HepG2 (cell line): ENCODE measurements around the gene SIAH2. TPM values are rescaled to one million over a fixed set of nuclear protein-coding genes. Genes with fewer than 3 reads are reported as not detected.

Source experiments
- ATAC-seq: fragments of 200-7000 bp; cut with Tn5 transposase; 3 replicates; pipeline ENCODE4 v1.9.1; 2020; ENCODE audit warnings: mild to moderate bottlenecking, moderate library complexity
- BruUV-seq: library from RNA; stranded (reverse); fragments of 400-500 nt; replicated peaks from 2 replicates; lab custom pipeline; 2021; lab: Mats Ljungman, UMichigan
- CTCF ChIA-PET: fragments of 300-600 bp; formaldehyde crosslinking; extraction: SDS; loops from one replicate; lab custom pipeline; 2021; ENCODE audit warnings: low total read pairs, inconsistent platforms, low intra/inter-chr PET ratio; lab: Yijun Ruan, JAX
- POLR2A ChIA-PET: fragments of 350-600 bp; sonication (Branson Sonifier 250); formaldehyde crosslinking; loops from one replicate; lab custom pipeline; 2020; ENCODE audit warnings: antibody characterized with exemption, inconsistent platforms; lab: Yijun Ruan, JAX
- DNase-seq: peaks from one replicate; pipeline ENCODE4 v3.0.0-alpha.2; 2015; ENCODE audit warnings: low spot score
- FAIRE-seq: peaks from 3 replicates; lab custom pipeline; 2011; peaks lifted over from hg19 to GRCh38; lab: Jason Lieb, UNC
- H2AFZ ChIP-seq: one replicate; pipeline ENCODE4 v1.6.1; 2011; ENCODE audit warnings: low read length, inconsistent platforms
- H3K27ac ChIP-seq: fragments of 300-600 bp; 3 replicates; pipeline ENCODE4 v1.8.0; 2011; ENCODE audit warnings: mixed run types, mild to moderate bottlenecking, mixed read lengths, low read length, inconsistent platforms; ENCODE audit not compliant: insufficient read depth; ENCODE audit errors: extremely low read length
- H3K27me3 ChIP-seq, 2 experiments: fragments of 200-600 bp in 1 of 2; 2 replicates in 1 of 2; 3 replicates in 1 of 2; pipeline versions ENCODE4 v1.6.0 to v1.8.0; 2011; ENCODE audit warnings: low read length in 2 of 2, mild to moderate bottlenecking in 2 of 2, moderate library complexity in 2 of 2, inconsistent platforms in 1 of 2; ENCODE audit not compliant: insufficient read depth in 2 of 2, control insufficient read depth in 1 of 2
- H3K36me3 ChIP-seq, 2 experiments: fragments of 200-600 bp in 1 of 2; replicated peaks in 1 of 2; 2 replicates in 1 of 2; 3 replicates in 1 of 2; pipeline versions ENCODE4 v1.5.1 to v1.8.0; 2011; ENCODE audit warnings: low read length in 2 of 2, inconsistent platforms in 1 of 2; ENCODE audit not compliant: insufficient read depth in 2 of 2, control insufficient read depth in 1 of 2
- H3K4me1 ChIP-seq: 2 replicates; pipeline ENCODE4 v1.5.1; 2012; ENCODE audit warnings: low read length, inconsistent platforms; ENCODE audit not compliant: insufficient read depth
- H3K4me2 ChIP-seq: 2 replicates; pipeline ENCODE4 v1.6.0; 2011; ENCODE audit warnings: low read depth, low read length, inconsistent platforms
- H3K4me3 ChIP-seq, 3 experiments: fragments of 200-600 bp in 1 of 3; sonication (generic), shearing (Covaris generic) in 1 of 3; replicated peaks in 1 of 3; 2 replicates each; pipeline ENCODE4 v1.5.1; 2011 to 2016; ENCODE audit warnings: low read length in 3 of 3, inconsistent platforms in 2 of 3, low read depth in 2 of 3, mild to moderate bottlenecking in 2 of 3, control low read depth in 1 of 3, mixed read lengths in 1 of 3; ENCODE audit not compliant: insufficient read depth in 1 of 3
- H3K79me2 ChIP-seq: one replicate; pipeline ENCODE4 v1.6.1; 2011; ENCODE audit warnings: low read length, inconsistent platforms; ENCODE audit not compliant: insufficient read depth
- H3K9ac ChIP-seq: 2 replicates; pipeline ENCODE4 v1.6.0; 2011; ENCODE audit warnings: mild to moderate bottlenecking, low read depth, low read length, inconsistent platforms; ENCODE audit not compliant: insufficient read depth
- H3K9me3 ChIP-seq: 2 replicates; pipeline ENCODE4 v1.5.1; 2012; ENCODE audit warnings: mild to moderate bottlenecking, low read length
- H4K20me1 ChIP-seq: 2 replicates; pipeline ENCODE4 v1.6.0; 2011; ENCODE audit warnings: inconsistent platforms, mild to moderate bottlenecking, low read length, moderate library complexity; ENCODE audit not compliant: insufficient read depth
- ARNT2 ChIP-seq: sonication (generic); formaldehyde crosslinking; IDR thresholded peaks from 2 replicates; pipeline ENCODE4 v1.8.0; 2022; ENCODE audit warnings: mild to moderate bottlenecking, low read depth, missing genetic modification reagents, moderate library complexity
- ARNTL ChIP-seq: sonication (generic); formaldehyde crosslinking; IDR thresholded peaks from 2 replicates; pipeline ENCODE4 v1.4.0; 2020; ENCODE audit warnings: mild to moderate bottlenecking, missing genetic modification reagents
- DPF2 ChIP-seq: sonication (generic); formaldehyde crosslinking; IDR thresholded peaks from 2 replicates; pipeline ENCODE4 v1.4.0; 2020; ENCODE audit warnings: mild to moderate bottlenecking, low read depth, missing genetic modification reagents, borderline replicate concordance
- EP300 ChIP-seq, 3 experiments: sonication (generic) in 1 of 3; formaldehyde crosslinking in 1 of 3; IDR thresholded peaks; 2 replicates each; pipeline versions ENCODE4 v1.5.1 to v1.6.1; 2011 to 2020; ENCODE audit warnings: low read depth in 2 of 3, low read length in 2 of 3, borderline replicate concordance in 1 of 3, improper control_type of control experiment in 1 of 3, mild to moderate bottlenecking in 1 of 3, missing genetic modification reagents in 1 of 3, moderate library complexity in 1 of 3
- ESRRA ChIP-seq: sonication (generic); formaldehyde crosslinking; IDR thresholded peaks from 2 replicates; pipeline ENCODE4 v1.5.1; 2020; ENCODE audit warnings: mild to moderate bottlenecking, low read depth, missing genetic modification reagents
- HNRNPK ChIP-seq: fragments of 200-400 bp; formaldehyde crosslinking; IDR thresholded peaks from 2 replicates; pipeline ENCODE4 v1.6.1; 2018; ENCODE audit warnings: low read length, low read depth, moderate library complexity, mild to moderate bottlenecking; ENCODE audit not compliant: poor library complexity, severe bottlenecking
- IKZF1 ChIP-seq: fragments of 450-650 bp; IDR thresholded peaks from 2 replicates; pipeline ENCODE4 v1.7.1; 2016
- MAFF ChIP-seq: IDR thresholded peaks from 2 replicates; pipeline ENCODE4 v1.6.1; 2011; ENCODE audit warnings: low read depth, low read length, improper control_type of control experiment
- PHB2 ChIP-seq: fragments of 450-650 bp; IDR thresholded peaks from 2 replicates; pipeline ENCODE4 v1.6.1; 2018; ENCODE audit not compliant: partially characterized antibody
- SIX1 ChIP-seq: sonication (generic); formaldehyde crosslinking; IDR thresholded peaks from 2 replicates; pipeline ENCODE4 v1.4.0; 2020; ENCODE audit warnings: missing genetic modification reagents, borderline replicate concordance
- SKI ChIP-seq: fragments of 450-650 bp; IDR thresholded peaks from one replicate; pipeline ENCODE4 v1.6.1; 2018; ENCODE audit warnings: mild to moderate bottlenecking; ENCODE audit not compliant: partially characterized antibody
- THAP11 ChIP-seq: IDR thresholded peaks from 2 replicates; pipeline ENCODE4 v1.6.1; 2016; ENCODE audit warnings: missing biosample characterization, missing genetic modification reagents
- ZBTB4 ChIP-seq: sonication (generic); formaldehyde crosslinking; IDR thresholded peaks from 2 replicates; pipeline ENCODE4 v1.4.0; 2020; ENCODE audit warnings: missing genetic modification reagents, mild to moderate bottlenecking, borderline replicate concordance
- ZNF569 ChIP-seq: sonication (generic); formaldehyde crosslinking; IDR thresholded peaks from 2 replicates; pipeline ENCODE4 v1.5.0; 2020; ENCODE audit warnings: mild to moderate bottlenecking, missing genetic modification reagents, moderate library complexity, borderline replicate concordance
- ZNF572 ChIP-seq: sonication (generic); formaldehyde crosslinking; IDR thresholded peaks from 2 replicates; pipeline ENCODE4 v1.5.1; 2020; ENCODE audit warnings: mild to moderate bottlenecking, missing genetic modification reagents
- ZNF772 ChIP-seq: sonication (generic); formaldehyde crosslinking; IDR thresholded peaks from 2 replicates; pipeline ENCODE4 v1.5.0; 2020; ENCODE audit warnings: mild to moderate bottlenecking, missing genetic modification reagents
- ZNF816 ChIP-seq: sonication (generic); formaldehyde crosslinking; IDR thresholded peaks from 2 replicates; pipeline ENCODE4 v1.8.0; 2022; ENCODE audit warnings: missing genetic modification reagents, mild to moderate bottlenecking, borderline replicate concordance
- WGBS: methylation state at CpG from one replicate; pipeline ENCODE4 v1.1.6; 2017; ENCODE audit warnings: low lambda C conversion rate; 5-methylcytosine and 5-hydroxymethylcytosine counted together
- in situ Hi-C: cut with HindIII; loops from 2 replicates; pipeline ENCODE4 v1.10.0; 2017; ENCODE audit warnings: low pct_unique_long_range_greater_than_20kb; ENCODE audit not compliant: extremely low pct_ligation_motif_present
- intact Hi-C: fragments of 100-400 bp; cut with micrococcal nuclease; formaldehyde crosslinking; loops from one replicate; pipeline ENCODE4 v1.10.0; 2022; ENCODE audit not compliant: unreplicated experiment
- polyA plus RNA-seq, 8 experiments: library from polyadenylated mRNA; depleted of rRNA in 3 of 8; stranded (reverse) in 7 of 8; unstranded in 1 of 8; fragments of >200 nt; fragmentation: Illumina TruSeq in 4 of 8; extraction: Trizol in 4 of 8; gene quantifications; 2 replicates each; pipeline versions ENCODE4 v1.2.1 to v1.2.3, GENCODE V29; 2011 to 2016; ENCODE audit warnings: low read depth in 4 of 8, missing spikeins in 1 of 8, mixed read lengths in 1 of 8; ENCODE audit not compliant: insufficient read depth in 1 of 8
- total RNA-seq, 5 experiments: library from RNA; depleted of rRNA; stranded (reverse); fragments of >200 nt; fragmentation: Illumina TruSeq; extraction: Trizol; gene quantifications; 2 replicates each; pipeline ENCODE4 v1.2.3, GENCODE V29; 2016; ENCODE audit warnings: low read depth in 1 of 5

Gene SIAH2
- total and polyA plus RNA-seq, 2 of the 13 experiments (the other 11 are each of a cell fraction or from before 2014, with no cell fraction given), result 71.8 to 117 TPM

GRCh38 chr3:150738688-150739087 lies 24.3 kb downstream of the SIAH2 start (continued):
- TF ChIP-seq ZNF572 (no peak), ZNF816 (no peak)

GRCh38 chr3:150737874-150738679 lies 24.9 kb downstream of the SIAH2 start:
- Histone ChIP-seq H3K79me2 (peaks cover 19% of the 10 kb centered on the region), H2AFZ (no peak overlapping the region), H3K36me3 (peaks cover 6 to 19% of the 10 kb centered on the region in 2 experiments; a peak in 4 of 5 replicates), H3K27ac (peak overlapping the region; percentile 99), H4K20me1 (peaks cover 13% of the 10 kb centered on the region), H3K4me2 (peak overlapping the region; percentile 81), H3K27me3 (no peaks in the 10 kb centered on the region), H3K4me1 (peaks cover 100% of the 10 kb centered on the region), H3K9ac (peak overlapping the region; percentile 80), H3K9me3 (no peaks in the 10 kb centered on the region), H3K4me3 (peak overlapping the region in 1 of 3 experiments; percentile 38; a peak in 1 of 6 replicates)
- ChIA-PET POLR2A (interaction anchor here (0.9 to 6.9 kb wide), 12 partner anchors 9 to 440 kb away, joined by 3 to 265 read pairs (median 4); partner anchors contain the start of genes SELENOT and SIAH2), CTCF (no interaction called here)
- in situ Hi-C loops, result no loop called here
- peak; percentile 87 for FAIRE-seq
- ATAC-seq, result peak; percentile 73
- DNase-seq, result peak; percentile 96
- 0% methylated on average over 2 of the region's 2 CpGs for WGBS
- intact Hi-C loops, result loop anchor here (1.0 to 10.0 kb wide), 3 partner anchors 17 to 333 kb away; partner anchors contain the start of gene TSC22D2
- TSS peak; percentile 70 for BruUV-seq
- TF ChIP-seq SKI (no peak), MAFF (peak; percentile 52; the same call in 1 of the 2 replicates), HNRNPK (no peak), DPF2 (CRISPR knock-in tag) (no peak), ARNT2 (CRISPR knock-in tag) (no peak), THAP11 (peak; percentile 38; the same call in 1 of the 2 replicates), ESRRA (no peak), ZNF569 (CRISPR knock-in tag) (no peak), ZBTB4 (CRISPR knock-in tag) (no peak), PHB2 (no peak), IKZF1 (no peak), EP300 (IDR thresholded peaks at IDR 0.05; ENCODE audit: low read depth in 2 of 2, low read length in 2 of 2) (peak; percentile 41 to 90; a peak in 3 of 4 replicates), EP300 (CRISPR knock-in tag; IDR thresholded peaks at IDR 0.05; ENCODE audit: borderline replicate concordance) (peak; percentile 15; the same call in 1 of the 2 replicates), ZNF772 (no peak), ARNTL (CRISPR knock-in tag) (no peak), SIX1 (CRISPR knock-in tag) (peak; percentile 35; the same call in 1 of the 2 replicates)
